GM19395 (cell line): ENCODE results near the gene PKDCC.
"Not testable (repeated sequence)": the region's sequence is repeated elsewhere in the genome, so short reads cannot be mapped to it uniquely, and the experiment has no call there.

Experiments
- ATAC-seq: cut with Tn5 transposase; IDR thresholded peaks from one replicate; pipeline ENCODE4 v1.9.1; 2021; ENCODE audit warnings: mild to moderate bottlenecking, moderate library complexity; ENCODE audit not compliant: unreplicated experiment

Gene PKDCC

DNA sequence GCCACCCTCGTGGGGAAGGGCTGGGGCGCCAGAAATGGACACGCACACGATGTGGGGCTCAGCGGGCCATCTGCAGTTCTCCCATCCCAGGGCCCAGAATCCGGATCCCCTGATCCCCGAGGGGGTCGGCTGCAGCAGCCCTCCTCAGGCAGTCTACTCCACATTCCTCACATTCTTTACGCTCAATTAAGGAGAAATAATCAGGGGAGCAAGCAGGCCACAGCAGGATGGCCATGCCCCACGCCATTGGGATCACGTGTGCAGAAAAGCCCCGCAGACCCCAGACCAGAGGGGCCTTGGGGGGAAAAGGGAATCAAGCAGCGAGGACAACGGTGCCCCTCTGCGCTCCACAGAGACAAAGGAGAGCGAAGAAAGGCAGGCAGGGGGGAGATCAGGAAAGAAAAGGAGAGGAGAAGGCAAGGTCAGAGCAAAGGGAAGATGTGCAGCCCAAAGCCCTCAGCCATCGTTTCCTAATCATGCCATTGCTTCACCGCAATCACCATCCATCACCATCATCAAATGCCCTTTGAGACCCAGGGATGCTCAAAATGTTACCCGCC is 17.5 kb upstream of the PKDCC start:
- ATAC-seq, result no peak

DNA sequence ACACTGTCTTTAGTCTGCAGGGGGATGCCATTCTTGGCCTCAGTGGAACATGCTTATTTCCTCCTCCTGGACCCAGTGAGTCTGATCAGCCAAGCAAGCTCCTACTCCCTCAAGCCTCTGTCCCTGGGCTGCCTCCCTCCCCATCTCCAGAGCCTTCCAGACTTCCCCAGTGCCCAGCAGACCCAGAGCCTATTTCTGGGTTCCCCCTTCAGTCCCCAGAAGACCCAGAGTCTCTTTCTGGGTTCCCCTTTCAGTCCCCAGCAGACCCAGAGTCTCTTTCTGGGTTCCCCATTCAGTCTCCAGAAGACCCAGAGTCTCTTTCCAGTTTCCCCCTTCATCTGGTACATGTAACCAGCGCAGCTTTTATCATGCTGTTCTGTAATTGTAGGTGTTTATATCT is 17.0 kb upstream of the PKDCC start:
- ATAC-seq, result no peak

DNA sequence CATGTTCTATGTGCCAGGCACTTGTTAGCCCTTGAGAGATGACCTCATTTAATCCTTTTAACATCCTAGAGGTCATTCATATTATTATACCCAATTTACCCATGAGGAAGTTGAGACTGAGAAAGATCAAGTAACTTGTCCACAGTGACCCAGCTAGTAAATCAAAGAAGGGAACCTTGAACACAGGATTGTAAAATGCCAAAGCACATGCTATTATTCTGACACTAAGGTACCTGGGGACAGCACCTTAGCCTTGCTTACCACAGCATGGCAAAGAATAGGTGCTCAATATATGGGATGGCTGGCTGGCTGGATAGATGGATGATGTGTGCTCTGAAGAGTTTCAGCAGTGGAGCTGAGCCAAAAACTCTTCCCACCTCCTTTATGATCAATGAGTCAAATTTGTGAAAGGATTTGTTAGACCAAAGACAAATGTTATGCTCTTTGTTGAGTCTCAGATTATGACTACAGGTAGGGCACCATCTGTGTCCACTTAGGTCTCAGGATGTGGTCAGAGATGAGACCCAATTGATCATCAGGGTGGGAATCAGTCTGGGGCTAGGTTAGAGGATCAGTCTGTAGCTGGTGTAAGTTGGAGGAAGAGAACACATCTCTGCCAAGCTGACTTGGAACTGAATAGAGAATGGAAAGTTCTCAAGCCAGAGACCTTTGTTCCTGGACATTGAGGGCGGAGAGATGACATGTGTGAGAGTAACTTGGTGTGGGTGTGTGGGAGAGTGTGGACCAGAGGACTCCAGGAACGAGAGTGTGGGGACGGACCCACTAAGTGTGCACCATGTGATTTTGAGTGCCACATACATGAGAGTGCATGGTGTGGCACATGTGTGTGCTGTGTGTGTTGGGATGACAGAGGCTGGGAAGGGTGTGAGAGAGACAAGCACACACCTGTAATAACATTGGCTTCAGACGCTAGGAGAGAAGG is 16.3 kb upstream of the PKDCC start:
- ATAC-seq, result no peak

DNA sequence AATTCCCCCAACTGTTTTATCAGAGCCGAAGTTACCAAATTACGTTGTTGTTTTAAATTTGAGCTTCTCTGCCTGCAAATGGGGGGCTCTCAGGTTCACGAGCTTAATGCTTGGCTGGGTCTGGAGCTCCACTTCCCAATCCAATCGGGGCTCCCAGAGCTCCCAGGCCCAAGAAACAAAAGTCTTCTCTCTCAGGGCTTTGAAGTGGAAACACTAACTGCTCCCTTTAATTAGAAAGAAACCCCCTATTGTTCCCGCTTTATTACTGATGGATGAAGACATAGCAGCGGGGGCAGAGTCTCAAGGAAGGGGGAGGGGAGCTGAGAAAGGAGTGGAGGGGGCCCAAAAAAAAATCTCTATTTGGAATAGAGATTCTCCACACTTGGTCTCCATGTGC is 15.6 kb upstream of the PKDCC start:
- ATAC-seq, result no peak

DNA sequence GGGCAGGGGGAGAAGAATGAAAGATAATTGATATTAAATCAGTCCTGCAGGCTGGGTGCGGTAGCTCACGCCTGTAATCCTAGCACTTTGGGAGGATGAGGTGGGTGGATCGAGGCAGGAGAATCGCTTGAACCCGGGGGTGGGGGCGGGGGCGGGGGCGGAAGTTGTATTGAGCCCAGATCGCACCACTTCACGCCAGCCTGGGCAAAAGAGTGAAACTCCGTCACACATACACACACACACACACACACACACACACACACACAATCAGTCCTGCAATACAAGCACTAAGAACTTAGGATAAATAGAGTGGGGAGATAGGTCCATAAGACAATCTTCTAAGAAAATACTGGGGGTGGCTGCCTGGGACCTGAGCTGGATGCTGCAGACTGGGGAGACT is 15.1 kb upstream of the PKDCC start:
- no peak for ATAC-seq

DNA sequence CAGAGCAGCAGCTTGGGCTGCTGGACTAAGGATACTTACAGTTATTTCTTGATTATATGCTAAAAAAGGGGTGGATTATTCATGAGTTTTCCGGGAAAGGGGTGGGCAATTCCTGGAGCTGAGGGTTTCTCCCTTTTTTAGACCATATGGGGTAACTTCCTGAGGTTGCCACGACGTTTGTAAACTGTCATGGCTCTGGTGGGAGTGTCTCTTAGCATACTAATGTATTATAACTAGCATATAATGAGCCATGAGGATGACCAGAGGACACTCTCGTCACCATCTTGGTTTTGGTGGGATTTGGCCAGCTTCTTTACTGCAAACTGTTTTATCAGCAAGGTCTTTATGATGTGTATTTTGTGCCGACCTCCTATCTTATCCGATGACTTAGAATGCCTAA is 13.7 kb upstream of the PKDCC start:
- ATAC-seq, result not testable (repeated sequence)

DNA sequence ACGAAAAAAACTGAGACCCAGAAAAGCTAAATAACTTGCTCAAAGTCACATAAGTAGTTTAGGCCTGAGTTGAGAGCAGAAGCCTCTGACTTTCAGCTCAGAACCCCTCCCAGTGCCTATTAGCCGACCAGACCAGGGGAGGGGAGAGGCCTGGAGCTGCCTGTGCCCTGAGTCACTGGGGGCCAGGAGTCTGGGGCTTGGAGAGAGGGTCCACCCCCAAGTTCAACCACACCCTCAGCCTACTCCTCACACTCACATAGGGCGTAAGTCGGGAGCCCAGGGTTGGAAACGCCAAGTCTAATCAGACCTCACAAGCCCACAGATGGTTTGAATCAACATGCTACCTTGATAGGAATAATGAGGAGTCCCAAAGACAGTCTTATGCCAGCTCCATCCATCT is 12.6 kb upstream of the PKDCC start:
- no peak for ATAC-seq

DNA sequence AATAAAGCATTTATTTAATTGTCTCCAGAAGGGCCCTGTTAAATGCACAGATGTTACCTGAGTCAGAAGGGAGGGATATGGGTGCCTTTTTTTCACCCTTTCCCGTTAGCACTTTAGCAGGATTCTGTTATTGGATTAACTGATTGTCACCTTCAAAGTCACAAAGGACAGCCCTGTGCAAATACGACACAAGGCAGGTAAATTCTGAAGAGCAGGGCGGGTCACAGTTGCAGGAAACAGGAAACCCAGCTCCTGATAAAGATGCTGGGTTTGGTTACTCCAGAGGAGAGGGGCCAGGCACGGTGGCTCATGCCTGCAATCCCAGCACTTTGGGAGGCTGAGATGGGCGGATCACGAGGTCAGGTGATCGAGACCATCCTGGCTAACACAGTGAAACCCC is 11.4 kb upstream of the PKDCC start:
- ATAC-seq, result no peak

DNA sequence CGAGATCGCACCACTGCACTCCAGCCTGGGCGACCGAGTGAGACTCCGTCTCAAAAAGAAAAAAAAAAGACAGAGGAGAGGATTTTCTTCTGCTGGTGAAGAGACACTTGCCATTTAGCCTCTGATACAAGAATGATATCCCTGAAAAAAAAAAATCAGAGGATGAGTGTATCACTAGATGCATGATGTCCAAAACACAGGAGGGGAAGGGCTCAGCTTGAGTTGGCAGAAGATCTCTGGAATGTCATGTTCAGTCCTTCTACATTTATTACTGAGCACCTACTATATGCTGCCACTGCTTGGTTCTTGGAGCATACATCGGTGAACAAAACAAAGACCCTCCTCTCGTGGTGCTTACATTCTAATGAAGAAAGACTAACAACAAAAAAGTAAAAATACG is 10.9 kb upstream of the PKDCC start:
- ATAC-seq, result no peak

DNA sequence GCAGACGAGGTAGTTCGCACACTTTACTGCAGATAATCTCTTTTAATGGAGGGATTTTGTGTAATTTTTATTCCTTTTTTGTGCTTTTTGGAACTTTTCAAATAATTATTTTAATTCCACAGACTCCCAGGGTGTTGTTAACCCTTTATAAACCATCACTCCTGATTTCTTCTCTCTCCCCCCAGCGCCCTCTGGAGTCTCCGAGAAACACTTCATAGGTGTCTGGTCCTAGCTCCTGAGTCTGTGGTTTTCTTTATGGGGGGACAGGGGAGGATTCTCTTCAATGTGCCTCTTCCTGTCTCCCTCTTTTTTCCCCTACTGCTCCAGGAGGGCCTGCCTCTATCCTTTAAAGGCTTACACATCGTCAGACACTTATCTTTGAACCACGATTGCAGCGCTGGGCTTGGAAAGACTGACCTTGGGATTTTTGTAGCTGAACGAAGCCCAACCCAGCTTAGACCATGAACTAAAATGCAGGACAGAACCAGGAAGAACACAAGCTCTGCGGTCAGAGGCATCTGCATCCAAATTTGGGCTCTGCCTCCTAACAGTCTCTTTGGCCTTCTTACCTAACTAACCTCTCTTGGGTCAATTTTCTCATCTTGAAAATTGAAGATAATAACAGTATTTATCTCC is 7.1 kb upstream of the PKDCC start:
- ATAC-seq, result no peak

DNA sequence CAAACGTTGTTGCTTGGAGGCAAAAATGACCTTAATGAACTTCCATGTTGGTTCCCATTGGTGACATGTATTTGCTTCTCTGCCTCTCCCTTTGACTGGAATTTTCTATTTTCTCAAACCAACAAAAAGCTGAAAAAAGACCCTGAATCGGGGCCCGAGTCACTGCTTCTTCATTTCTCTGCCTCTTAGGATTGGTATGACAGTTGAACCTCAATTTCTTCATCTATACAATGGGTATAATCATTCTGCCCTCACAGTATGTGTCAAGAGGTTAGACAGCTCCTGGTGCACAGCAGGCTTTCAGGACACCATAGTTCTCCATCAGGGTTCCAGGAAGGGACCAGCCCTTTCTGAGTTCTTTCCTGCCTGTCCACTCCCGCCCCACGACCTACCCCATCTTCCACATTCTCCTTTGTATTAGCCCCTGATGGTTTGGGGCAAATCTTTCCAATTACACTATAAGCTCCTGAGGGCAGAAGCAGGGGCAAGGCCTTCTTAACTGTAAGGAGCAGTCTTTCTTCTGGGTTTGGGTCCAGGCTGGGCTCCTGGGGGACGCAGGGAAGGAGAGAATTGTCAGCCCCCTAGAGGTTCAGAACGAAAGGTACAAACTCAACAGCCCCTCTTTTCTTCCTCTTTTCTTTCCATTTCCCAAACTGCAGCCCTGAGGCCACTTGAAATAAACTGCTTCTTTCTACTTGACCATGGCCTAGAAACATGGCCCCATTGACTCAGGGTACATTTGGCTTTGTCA is 6.3 kb upstream of the PKDCC start:
- ATAC-seq, result no peak

DNA sequence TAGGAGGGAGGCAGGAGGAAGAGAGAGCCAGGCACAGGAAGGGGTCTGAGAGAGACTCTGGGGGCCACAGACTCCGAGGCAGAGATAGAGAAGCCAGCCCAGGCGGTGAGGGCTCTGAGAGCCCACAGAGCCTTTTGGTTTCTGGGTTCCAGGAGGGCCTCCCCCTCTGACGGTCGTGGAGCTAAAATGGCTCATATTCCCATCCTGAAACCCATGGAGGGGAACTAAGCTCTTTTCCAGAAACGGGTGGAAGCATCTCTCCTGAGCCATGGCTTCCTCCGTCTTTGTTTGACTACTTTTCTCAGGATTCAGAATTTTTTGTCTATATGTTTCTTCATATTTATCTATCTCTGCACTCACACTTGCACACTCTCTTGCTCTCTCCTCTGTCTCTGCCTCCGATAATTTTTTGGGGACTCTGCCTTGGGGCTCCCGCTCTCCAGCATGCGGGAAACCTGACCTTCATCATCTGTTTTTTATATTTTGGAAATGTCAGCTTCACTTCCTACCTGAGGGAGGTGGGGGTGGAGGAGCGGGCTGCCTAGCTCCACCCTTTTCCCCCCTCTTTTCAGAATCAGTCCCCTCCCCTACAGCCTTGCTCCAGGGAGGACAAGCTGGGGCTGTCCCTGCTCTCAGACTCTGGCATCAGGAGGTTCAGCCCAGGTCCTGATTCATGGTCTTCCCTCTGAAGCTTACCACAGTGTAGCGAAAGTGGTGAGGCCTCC is 5.0 kb upstream of the PKDCC start:
- no peak for ATAC-seq

DNA sequence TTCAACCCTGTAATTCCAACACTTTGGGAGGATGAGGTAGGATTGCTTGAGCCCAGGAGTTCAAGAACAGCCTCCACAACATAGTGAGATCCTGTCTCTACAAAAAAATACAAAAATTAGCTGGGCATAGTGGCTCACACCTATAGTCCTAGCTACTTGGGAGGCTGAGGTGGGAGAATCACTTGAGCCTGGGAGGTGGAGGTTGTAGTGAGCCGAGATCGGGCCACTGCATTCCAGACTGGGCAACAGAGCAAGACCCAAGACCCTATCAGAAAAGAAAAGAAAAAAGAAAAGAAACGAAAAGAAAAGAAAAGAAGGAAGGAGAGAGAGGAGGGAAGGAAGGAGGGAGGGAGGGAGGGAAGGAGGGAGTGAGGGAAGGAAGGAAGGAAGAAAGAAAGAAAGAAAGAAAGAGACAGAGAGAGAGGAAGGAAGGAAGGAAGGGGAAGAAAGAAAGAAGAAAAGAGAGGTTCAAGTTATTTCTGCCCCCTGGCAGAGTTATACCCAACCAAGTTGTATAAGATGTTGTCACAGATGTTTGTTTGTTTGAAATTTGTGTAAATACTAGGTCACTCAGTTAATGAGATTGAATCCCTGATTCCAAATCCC is 3.9 kb upstream of the PKDCC start:
- no peak for ATAC-seq

DNA sequence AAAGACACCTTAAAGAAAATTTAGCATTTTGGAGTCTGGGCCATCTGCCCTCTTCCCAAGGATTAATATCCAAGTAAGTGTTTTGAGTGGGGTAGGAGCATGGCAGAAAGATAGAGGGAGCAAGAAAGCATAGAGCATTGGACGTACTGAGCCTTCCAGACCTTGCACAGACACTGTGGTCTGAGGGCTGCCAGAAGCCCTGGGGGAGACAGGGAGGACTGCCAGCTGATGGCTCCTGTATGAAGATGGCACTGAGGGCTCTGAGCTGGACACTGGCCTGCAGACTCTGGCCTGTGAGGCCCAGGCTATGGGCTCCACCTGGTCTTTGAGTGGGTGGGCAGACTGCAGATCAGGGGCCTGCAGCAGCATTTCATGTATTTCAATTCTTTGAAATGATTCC is 2.9 kb upstream of the PKDCC start:
- ATAC-seq, result no peak

DNA sequence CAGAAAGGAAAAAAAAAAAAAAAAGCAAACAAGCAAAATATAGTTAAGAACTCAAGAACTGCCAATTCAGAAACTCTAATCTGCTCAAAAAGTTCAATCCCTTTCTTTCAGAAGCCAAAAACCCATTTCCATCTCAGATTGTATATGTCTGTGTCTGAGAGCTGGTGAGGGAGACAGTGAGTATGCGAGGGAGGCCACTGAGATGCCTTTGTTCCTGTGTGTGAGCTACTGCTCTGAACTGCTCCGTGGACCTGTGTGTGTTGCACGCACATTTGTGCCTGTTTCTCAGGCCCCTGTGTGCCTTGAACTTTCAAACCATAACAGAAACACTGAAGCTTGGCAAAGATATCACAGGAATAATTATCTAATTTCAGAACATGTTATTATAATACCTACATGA is 2.5 kb upstream of the PKDCC start:
- no peak for ATAC-seq

DNA sequence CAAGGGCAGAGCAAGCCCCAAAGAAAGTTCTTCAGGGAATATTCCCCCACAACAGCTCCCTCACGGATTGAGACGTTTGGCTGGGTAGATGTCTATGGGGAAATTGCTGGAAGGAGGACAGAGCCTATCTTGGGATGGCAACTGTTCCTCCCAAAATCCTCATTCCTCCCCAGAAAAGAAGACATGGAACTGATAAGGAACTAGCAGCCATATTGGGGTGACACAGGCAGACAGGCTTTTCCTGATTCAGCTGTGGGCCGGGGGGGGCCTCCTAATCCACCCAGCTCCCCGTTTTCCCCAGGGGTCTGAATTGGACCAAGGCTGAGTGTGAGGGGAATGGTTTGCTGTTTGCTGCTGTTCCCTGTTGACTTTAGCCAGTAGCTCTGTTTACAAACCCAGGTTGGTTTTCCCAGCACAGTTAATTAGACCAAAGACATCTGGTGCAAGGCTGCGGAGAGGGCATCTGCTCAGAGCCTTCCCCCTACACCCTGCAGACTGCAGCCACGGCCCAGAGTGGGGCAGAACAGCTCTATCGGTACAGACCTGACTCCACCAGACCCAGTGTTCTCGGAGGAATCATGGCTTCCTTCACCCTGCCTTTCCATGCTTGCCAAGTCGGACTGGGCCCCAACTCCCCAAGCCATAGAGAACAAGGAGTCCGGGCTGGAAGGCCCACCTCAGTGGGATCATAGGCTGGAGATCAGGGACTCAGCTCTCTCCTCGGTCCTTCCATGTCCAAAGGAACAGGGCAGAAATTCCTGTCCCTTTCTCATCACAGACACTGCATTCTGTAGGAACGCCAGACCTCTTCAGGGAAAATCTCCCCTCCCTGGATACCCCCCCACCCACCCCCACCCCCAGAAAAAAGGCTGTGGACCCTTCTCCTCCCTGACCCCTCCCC is 1.7 kb upstream of the PKDCC start:
- ATAC-seq, result no peak

DNA sequence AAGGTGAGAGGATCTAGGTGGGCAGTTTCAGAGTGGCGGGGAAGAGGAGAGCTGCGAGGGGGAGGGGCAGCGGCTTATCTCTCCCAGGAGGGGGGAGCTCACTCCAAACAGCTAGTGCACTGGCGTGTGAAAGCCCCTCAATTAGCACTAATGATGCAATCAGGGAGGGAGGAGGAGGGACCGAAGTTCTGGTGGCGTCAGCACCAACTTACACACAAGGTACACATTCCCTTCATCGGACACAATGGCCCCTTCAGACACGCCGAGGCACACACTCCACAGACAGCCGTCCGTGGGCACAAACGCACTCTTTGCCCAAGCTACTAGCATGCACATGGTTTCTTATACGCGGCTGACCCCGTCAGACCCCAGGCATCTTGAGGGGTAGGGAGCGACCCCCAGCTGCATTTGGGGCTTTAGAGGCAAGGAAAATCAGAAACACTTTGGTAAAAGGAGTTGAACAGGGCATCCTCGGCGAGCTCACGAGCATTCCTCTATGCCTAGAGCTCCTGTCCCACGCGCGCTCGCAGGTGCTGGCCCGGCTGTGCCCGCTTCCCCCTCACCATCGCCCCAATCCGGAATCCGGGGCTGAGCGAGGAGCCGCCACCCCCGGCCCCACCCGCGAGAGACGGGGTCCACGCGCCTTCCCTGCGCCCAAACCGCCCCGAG is 868 bp upstream of the PKDCC start:
- no peak for ATAC-seq

DNA sequence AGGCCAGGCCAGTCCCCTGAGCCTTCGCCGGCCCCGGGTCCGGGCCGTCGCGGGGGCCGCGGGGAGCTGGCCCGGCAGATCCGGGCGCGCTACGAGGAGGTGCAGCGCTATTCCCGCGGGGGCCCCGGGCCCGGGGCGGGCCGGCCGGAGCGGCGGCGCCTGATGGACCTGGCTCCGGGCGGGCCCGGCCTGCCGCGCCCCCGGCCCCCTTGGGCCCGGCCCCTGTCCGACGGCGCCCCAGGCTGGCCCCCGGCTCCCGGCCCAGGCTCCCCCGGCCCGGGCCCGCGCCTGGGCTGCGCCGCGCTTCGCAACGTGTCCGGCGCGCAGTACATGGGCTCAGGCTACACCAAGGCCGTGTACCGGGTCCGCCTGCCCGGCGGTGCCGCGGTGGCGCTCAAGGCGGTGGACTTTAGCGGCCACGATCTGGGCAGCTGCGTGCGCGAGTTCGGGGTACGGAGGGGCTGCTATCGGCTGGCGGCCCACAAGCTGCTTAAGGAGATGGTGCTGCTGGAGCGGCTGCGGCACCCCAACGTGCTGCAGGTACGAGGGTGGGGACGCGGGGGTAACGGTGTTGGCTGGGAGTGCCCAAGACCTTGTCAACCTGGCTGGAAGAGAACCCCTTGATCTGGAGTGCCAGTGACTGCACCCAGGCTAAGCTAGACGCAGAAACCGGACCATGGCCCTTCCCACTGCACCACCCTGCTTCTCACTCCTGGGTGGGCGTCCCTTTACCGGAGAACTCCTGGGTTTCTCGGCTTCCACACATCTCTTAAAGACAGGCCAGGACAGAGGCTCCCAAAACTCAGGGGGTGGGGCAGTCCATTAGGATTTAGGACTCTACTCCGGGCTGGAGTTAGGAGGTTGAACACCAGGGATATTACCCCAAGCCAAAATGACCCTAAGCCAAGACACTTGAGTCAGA is 739 bp downstream of the PKDCC start:
- ATAC-seq, result peak; percentile 18
